ENCODE results near the gene ARHGAP8.

ARHGAP8 gene

GRCh38 chr22:44765571-44766285 lies 13.4 kb downstream of the ARHGAP8 start:
- 85 to 87% methylated on average over 23 of the region's 23 CpGs for WGBS, 2 experiments
- H3K27me3 ChIP-seq (ENCODE audit: control insufficient read depth, insufficient read depth, low read length, poor library complexity, severe bottlenecking) = no peaks in the 10 kb centered on the region

GRCh38 chr22:44773082-44773481 lies 20.7 kb downstream of the ARHGAP8 start:
- Histone ChIP-seq H3K4me1 (ENCODE audit: control insufficient read depth, insufficient read depth, low read length) (no peaks in the 10 kb centered on the region), H3K27ac (ENCODE audit: insufficient read depth, low read depth, low read length, poor library complexity, severe bottlenecking) (no peak overlapping the region), H3K9me3 (ENCODE audit: control insufficient read depth, low read length) (no peaks in the 10 kb centered on the region), H3K27me3 (ENCODE audit: control insufficient read depth, insufficient read depth, low read length, poor library complexity, severe bottlenecking) (no peaks in the 10 kb centered on the region), H3K4me3 (ENCODE audit: insufficient read depth, low read depth, low read length) (no peak overlapping the region), H3K36me3 (ENCODE audit: control insufficient read depth, insufficient read depth, low read length) (no peaks in the 10 kb centered on the region)
- WGBS, 2 experiments = 94 to 98% methylated on average over 1 of the region's 1 CpG

More at GRCh38 chr22:44765571-44766285, 13.4 kb downstream of the ARHGAP8 start:
- Histone ChIP-seq H3K4me1 (ENCODE audit: control insufficient read depth, insufficient read depth, low read length) (peaks cover 11% of the 10 kb centered on the region), H3K4me3 (ENCODE audit: insufficient read depth, low read depth, low read length) (no peak overlapping the region), H3K9me3 (ENCODE audit: control insufficient read depth, low read length) (no peaks in the 10 kb centered on the region), H3K27ac (ENCODE audit: insufficient read depth, low read depth, low read length, poor library complexity, severe bottlenecking) (no peak overlapping the region), H3K36me3 (ENCODE audit: control insufficient read depth, insufficient read depth, low read length) (no peaks in the 10 kb centered on the region)

GRCh38 chr22:44775862-44776261 lies 23.5 kb downstream of the ARHGAP8 start:
- no peaks in the 10 kb centered on the region for H3K36me3 ChIP-seq (ENCODE audit: control insufficient read depth, insufficient read depth, low read length)
- H3K4me3 ChIP-seq (ENCODE audit: insufficient read depth, low read depth, low read length) = no peak overlapping the region
- H3K27ac ChIP-seq (ENCODE audit: insufficient read depth, low read depth, low read length, poor library complexity, severe bottlenecking) = no peak overlapping the region
- WGBS, 2 experiments = 91% methylated on average over 5 of the region's 5 CpGs
- no peaks in the 10 kb centered on the region for H3K27me3 ChIP-seq (ENCODE audit: control insufficient read depth, insufficient read depth, low read length, poor library complexity, severe bottlenecking)
- H3K9me3 ChIP-seq (ENCODE audit: control insufficient read depth, low read length) = no peaks in the 10 kb centered on the region
- no peaks in the 10 kb centered on the region for H3K4me1 ChIP-seq (ENCODE audit: control insufficient read depth, insufficient read depth, low read length)

- Histone ChIP-seq H3K4me1 (ENCODE audit: control insufficient read depth, insufficient read depth, low read length) (no peaks in the 10 kb centered on the region), H3K36me3 (ENCODE audit: control insufficient read depth, insufficient read depth, low read length) (no peaks in the 10 kb centered on the region), H3K9me3 (ENCODE audit: control insufficient read depth, low read length) (no peaks in the 10 kb centered on the region), H3K27me3 (ENCODE audit: control insufficient read depth, insufficient read depth, low read length, poor library complexity, severe bottlenecking) (no peaks in the 10 kb centered on the region), H3K4me3 (ENCODE audit: insufficient read depth, low read depth, low read length) (no peak overlapping the region), H3K27ac (ENCODE audit: insufficient read depth, low read depth, low read length, poor library complexity, severe bottlenecking) (no peak overlapping the region)
- 80 to 82% methylated on average over 16 of the region's 16 CpGs for WGBS, 2 experiments
Measured at GRCh38 chr22:44776605-44777363, 24.4 kb downstream of the ARHGAP8 start.

GRCh38 chr22:44777364-44777755 lies 25.0 kb downstream of the ARHGAP8 start:
- Histone ChIP-seq H3K4me3 (ENCODE audit: insufficient read depth, low read depth, low read length) (no peak overlapping the region), H3K27me3 (ENCODE audit: control insufficient read depth, insufficient read depth, low read length, poor library complexity, severe bottlenecking) (no peaks in the 10 kb centered on the region), H3K36me3 (ENCODE audit: control insufficient read depth, insufficient read depth, low read length) (no peaks in the 10 kb centered on the region), H3K27ac (ENCODE audit: insufficient read depth, low read depth, low read length, poor library complexity, severe bottlenecking) (no peak overlapping the region), H3K4me1 (ENCODE audit: control insufficient read depth, insufficient read depth, low read length) (no peaks in the 10 kb centered on the region), H3K9me3 (ENCODE audit: control insufficient read depth, low read length) (no peaks in the 10 kb centered on the region)
- WGBS, 2 experiments = 82 to 84% methylated on average over 2 of the region's 2 CpGs

- WGBS, 2 experiments = 95% methylated on average over 17 of the region's 17 CpGs
- Histone ChIP-seq H3K4me1 (ENCODE audit: control insufficient read depth, insufficient read depth, low read length) (no peaks in the 10 kb centered on the region), H3K9me3 (ENCODE audit: control insufficient read depth, low read length) (no peaks in the 10 kb centered on the region)
Measured at GRCh38 chr22:44780876-44781449, 28.6 kb downstream of the ARHGAP8 start.

GRCh38 chr22:44782363-44782963 lies 30.1 kb downstream of the ARHGAP8 start:
- Histone ChIP-seq H3K4me3 (ENCODE audit: insufficient read depth, low read depth, low read length) (no peak overlapping the region), H3K4me1 (ENCODE audit: control insufficient read depth, insufficient read depth, low read length) (no peaks in the 10 kb centered on the region), H3K9me3 (ENCODE audit: control insufficient read depth, low read length) (no peaks in the 10 kb centered on the region), H3K36me3 (ENCODE audit: control insufficient read depth, insufficient read depth, low read length) (no peaks in the 10 kb centered on the region), H3K27ac (ENCODE audit: insufficient read depth, low read depth, low read length, poor library complexity, severe bottlenecking) (no peak overlapping the region), H3K27me3 (ENCODE audit: control insufficient read depth, insufficient read depth, low read length, poor library complexity, severe bottlenecking) (no peaks in the 10 kb centered on the region)
- WGBS, 2 experiments = 80 to 83% methylated on average over 17 of the region's 17 CpGs

More at GRCh38 chr22:44780876-44781449, 28.6 kb downstream of the ARHGAP8 start:
- Histone ChIP-seq H3K27me3 (ENCODE audit: control insufficient read depth, insufficient read depth, low read length, poor library complexity, severe bottlenecking) (no peaks in the 10 kb centered on the region), H3K36me3 (ENCODE audit: control insufficient read depth, insufficient read depth, low read length) (no peaks in the 10 kb centered on the region), H3K4me3 (ENCODE audit: insufficient read depth, low read depth, low read length) (no peak overlapping the region), H3K27ac (ENCODE audit: insufficient read depth, low read depth, low read length, poor library complexity, severe bottlenecking) (no peak overlapping the region)

GRCh38 chr22:44783091-44783490 lies 30.7 kb downstream of the ARHGAP8 start:
- Histone ChIP-seq H3K36me3 (ENCODE audit: control insufficient read depth, insufficient read depth, low read length) (no peaks in the 10 kb centered on the region), H3K27me3 (ENCODE audit: control insufficient read depth, insufficient read depth, low read length, poor library complexity, severe bottlenecking) (no peaks in the 10 kb centered on the region), H3K9me3 (ENCODE audit: control insufficient read depth, low read length) (no peaks in the 10 kb centered on the region), H3K4me1 (ENCODE audit: control insufficient read depth, insufficient read depth, low read length) (no peaks in the 10 kb centered on the region), H3K27ac (ENCODE audit: insufficient read depth, low read depth, low read length, poor library complexity, severe bottlenecking) (no peak overlapping the region), H3K4me3 (ENCODE audit: insufficient read depth, low read depth, low read length) (no peak overlapping the region)
- 74% methylated on average over 10 of the region's 10 CpGs for WGBS, 2 experiments

- no peak overlapping the region for H3K27ac ChIP-seq (ENCODE audit: insufficient read depth, low read depth, low read length, poor library complexity, severe bottlenecking)
- 64 to 66% methylated on average over 14 of the region's 14 CpGs for WGBS, 2 experiments
- H3K9me3 ChIP-seq (ENCODE audit: control insufficient read depth, low read length) = no peaks in the 10 kb centered on the region
- H3K4me1 ChIP-seq (ENCODE audit: control insufficient read depth, insufficient read depth, low read length) = no peaks in the 10 kb centered on the region
- no peaks in the 10 kb centered on the region for H3K27me3 ChIP-seq (ENCODE audit: control insufficient read depth, insufficient read depth, low read length, poor library complexity, severe bottlenecking)
- no peak overlapping the region for H3K4me3 ChIP-seq (ENCODE audit: insufficient read depth, low read depth, low read length)
- H3K36me3 ChIP-seq (ENCODE audit: control insufficient read depth, insufficient read depth, low read length) = no peaks in the 10 kb centered on the region
Measured at GRCh38 chr22:44783581-44783980, 31.2 kb downstream of the ARHGAP8 start.

GRCh38 chr22:44786136-44786535 lies 33.8 kb downstream of the ARHGAP8 start:
- Histone ChIP-seq H3K27ac (ENCODE audit: insufficient read depth, low read depth, low read length, poor library complexity, severe bottlenecking) (no peak overlapping the region), H3K36me3 (ENCODE audit: control insufficient read depth, insufficient read depth, low read length) (no peaks in the 10 kb centered on the region), H3K4me1 (ENCODE audit: control insufficient read depth, insufficient read depth, low read length) (no peaks in the 10 kb centered on the region), H3K9me3 (ENCODE audit: control insufficient read depth, low read length) (no peaks in the 10 kb centered on the region), H3K4me3 (ENCODE audit: insufficient read depth, low read depth, low read length) (no peak overlapping the region), H3K27me3 (ENCODE audit: control insufficient read depth, insufficient read depth, low read length, poor library complexity, severe bottlenecking) (no peaks in the 10 kb centered on the region)
- 93 to 96% methylated on average over 23 of the region's 23 CpGs for WGBS, 2 experiments

Measured in ectodermal cell (in vitro differentiated cells).